ENCODE data around the gene ATP10B. TPM values are rescaled to one million over a fixed set of nuclear protein-coding genes. Genes with fewer than 3 reads are reported as not detected.
A peak's percentile ranks its signal among the peaks of the same experiment; 100 is the strongest.

The ATP10B gene
- polyA plus RNA-seq, 3 donors, result not detected

DNA sequence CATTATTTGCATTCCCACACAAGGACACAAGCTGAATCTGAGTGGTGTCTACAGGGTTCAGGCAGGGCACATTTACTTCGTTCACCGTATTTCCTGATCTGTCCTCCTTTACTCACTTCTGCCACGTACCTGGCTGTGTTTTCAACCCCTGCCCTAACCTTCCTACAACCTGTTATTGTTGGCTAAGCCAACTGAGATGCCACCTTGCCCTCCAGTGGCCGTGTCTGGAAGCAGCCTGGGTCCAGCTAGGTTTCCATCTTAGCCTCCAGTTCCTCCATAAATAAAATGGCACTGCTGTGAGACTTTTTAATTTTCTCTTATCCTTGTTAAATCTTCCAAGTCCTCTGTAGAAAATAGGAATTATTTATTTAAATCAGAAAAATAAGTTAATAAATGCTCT, 64.8 kb downstream of the ATP10B start:
- Histone ChIP-seq H3K4me1 (ENCODE audit: control insufficient read depth in 1 of 2, insufficient read depth in 2 of 2, low read length in 2 of 2) (no peaks in the 10 kb centered on the region), H3K9me3 (replicated peaks in 1 of 2; ENCODE audit: control insufficient read depth in 1 of 2, insufficient read depth in 1 of 2, low read length in 2 of 2) (no peaks in the 10 kb centered on the region), H3K79me2 (ENCODE audit: insufficient read depth, low read length) (no peaks in the 10 kb centered on the region), H3K27me3 (ENCODE audit: control insufficient read depth in 2 of 2, insufficient read depth in 2 of 2, low read length in 2 of 2) (no peaks in the 10 kb centered on the region), H3K4me2 (replicated peaks; ENCODE audit: extremely low read depth, low read length, poor library complexity, severe bottlenecking) (no peak overlapping the region), H2AFZ (ENCODE audit: insufficient read depth, low read depth, low read length, poor library complexity, severe bottlenecking) (no peak overlapping the region), H3K9ac (ENCODE audit: insufficient read depth, low read length, poor library complexity, severe bottlenecking) (no peak overlapping the region), H3K36me3 (replicated peaks in 1 of 2; ENCODE audit: control insufficient read depth in 1 of 2, insufficient read depth in 2 of 2, low read length in 2 of 2) (no peaks in the 10 kb centered on the region), H3K4me3 (replicated peaks in 1 of 3; ENCODE audit: low read depth in 2 of 3, low read length in 3 of 3) (no peak overlapping the region), H3K27ac (ENCODE audit: low read depth in 1 of 2, low read length in 2 of 2) (no peak overlapping the region), H4K20me1 (ENCODE audit: insufficient read depth, low read length) (no peaks in the 10 kb centered on the region)
- 73% methylated on average over 3 of the region's 4 CpGs for WGBS (ENCODE audit: insufficient coverage)
- intact Hi-C loops (cut with micrococcal nuclease), result no loop called here
- Mint-ChIP-seq H3K27me3 (ENCODE audit: low read depth in 3 of 3) (peaks cover 0 to 2% (median 0%) of the 10 kb centered on the region in 3 donors), H3K27ac (no peak overlapping the region), H3K9me3 (peaks cover 0 to 6% (median 0%) of the 10 kb centered on the region in 7 donors), H3K4me1 (no peaks in the 10 kb centered on the region), H3K4me3 (no peak overlapping the region), H3K36me3 (no peaks in the 10 kb centered on the region)
- TF ChIP-seq, protein P1, sequence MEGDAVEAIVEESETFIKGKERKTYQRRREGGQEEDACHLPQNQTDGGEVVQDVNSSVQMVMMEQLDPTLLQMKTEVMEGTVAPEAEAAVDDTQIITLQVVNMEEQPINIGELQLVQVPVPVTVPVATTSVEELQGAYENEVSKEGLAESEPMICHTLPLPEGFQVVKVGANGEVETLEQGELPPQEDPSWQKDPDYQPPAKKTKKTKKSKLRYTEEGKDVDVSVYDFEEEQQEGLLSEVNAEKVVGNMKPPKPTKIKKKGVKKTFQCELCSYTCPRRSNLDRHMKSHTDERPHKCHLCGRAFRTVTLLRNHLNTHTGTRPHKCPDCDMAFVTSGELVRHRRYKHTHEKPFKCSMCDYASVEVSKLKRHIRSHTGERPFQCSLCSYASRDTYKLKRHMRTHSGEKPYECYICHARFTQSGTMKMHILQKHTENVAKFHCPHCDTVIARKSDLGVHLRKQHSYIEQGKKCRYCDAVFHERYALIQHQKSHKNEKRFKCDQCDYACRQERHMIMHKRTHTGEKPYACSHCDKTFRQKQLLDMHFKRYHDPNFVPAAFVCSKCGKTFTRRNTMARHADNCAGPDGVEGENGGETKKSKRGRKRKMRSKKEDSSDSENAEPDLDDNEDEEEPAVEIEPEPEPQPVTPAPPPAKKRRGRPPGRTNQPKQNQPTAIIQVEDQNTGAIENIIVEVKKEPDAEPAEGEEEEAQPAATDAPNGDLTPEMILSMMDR (IDR thresholded peaks at IDR 0.05), result peak; percentile 40
- peak in 1 of 3 donors; percentile 8 for DNase-seq

DNA sequence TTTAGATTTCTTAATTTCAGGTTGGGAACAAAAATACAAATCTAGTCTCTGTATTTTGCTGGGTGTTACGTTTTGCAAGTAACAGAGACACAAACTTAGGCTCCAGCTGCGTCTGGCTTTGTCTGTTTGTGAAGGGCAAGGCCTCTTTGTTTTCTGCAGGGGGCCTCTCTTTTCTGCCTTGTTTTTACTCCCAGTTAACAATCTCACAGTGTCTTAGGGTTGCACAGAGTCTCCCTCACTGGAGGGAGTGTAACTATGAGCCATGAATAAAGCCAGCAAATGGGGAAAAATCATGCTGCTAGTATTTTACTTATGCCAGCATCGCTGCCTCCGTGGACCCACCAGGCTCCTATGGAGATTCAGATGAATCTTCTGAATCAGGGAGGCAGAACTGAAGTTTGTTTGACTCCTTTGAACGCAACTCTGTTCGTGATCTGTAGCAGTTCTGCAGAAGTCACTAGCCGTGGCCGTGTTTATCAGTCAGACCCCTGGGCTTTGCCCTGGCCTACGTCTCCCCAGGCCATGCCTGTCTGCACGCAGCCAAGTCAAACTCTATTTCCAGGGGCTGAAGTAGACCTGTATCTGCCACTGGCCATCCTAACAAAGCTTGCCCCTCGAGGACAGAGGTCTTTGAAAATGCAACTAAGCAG, 77.2 kb downstream of the ATP10B start:
- H3K4me1 Mint-ChIP-seq, result peaks cover 2% of the 10 kb centered on the region
- no peak overlapping the region for H3K4me2 ChIP-seq (replicated peaks; ENCODE audit: extremely low read depth, low read length, poor library complexity, severe bottlenecking)
- no peak overlapping the region for H3K9ac ChIP-seq (ENCODE audit: insufficient read depth, low read length, poor library complexity, severe bottlenecking)
- TF ChIP-seq, protein P1 (IDR thresholded peaks at IDR 0.05), result no peak
- 77% methylated on average over 9 of the region's 11 CpGs for WGBS (ENCODE audit: insufficient coverage)
- H3K4me3 Mint-ChIP-seq, result no peak overlapping the region
- H3K79me2 ChIP-seq (ENCODE audit: insufficient read depth, low read length), result no peaks in the 10 kb centered on the region
- no peak overlapping the region for H3K27ac Mint-ChIP-seq
- no peak overlapping the region for H2AFZ ChIP-seq (ENCODE audit: insufficient read depth, low read depth, low read length, poor library complexity, severe bottlenecking)
- H3K9me3 ChIP-seq (replicated peaks in 1 of 2; ENCODE audit: control insufficient read depth in 1 of 2, insufficient read depth in 1 of 2, low read length in 2 of 2), result no peaks in the 10 kb centered on the region
- H3K36me3 ChIP-seq (replicated peaks in 1 of 2; ENCODE audit: control insufficient read depth in 1 of 2, insufficient read depth in 2 of 2, low read length in 2 of 2), result no peaks in the 10 kb centered on the region
- H4K20me1 ChIP-seq (ENCODE audit: insufficient read depth, low read length), result no peaks in the 10 kb centered on the region
- no peak overlapping the region for H3K27ac ChIP-seq (ENCODE audit: low read depth in 1 of 2, low read length in 2 of 2)
- H3K4me3 ChIP-seq (replicated peaks in 1 of 3; ENCODE audit: low read depth in 2 of 3, low read length in 3 of 3), result no peak overlapping the region
- no peak for DNase-seq
- H3K27me3 Mint-ChIP-seq (ENCODE audit: low read depth in 3 of 3), result peaks cover 1 to 7% (median 3%) of the 10 kb centered on the region in 3 donors
- peaks cover 0 to 2% (median 0%) of the 10 kb centered on the region in 7 donors for H3K9me3 Mint-ChIP-seq
- H3K27me3 ChIP-seq (ENCODE audit: control insufficient read depth in 2 of 2, insufficient read depth in 2 of 2, low read length in 2 of 2), result no peaks in the 10 kb centered on the region
- H3K4me1 ChIP-seq (ENCODE audit: control insufficient read depth in 1 of 2, insufficient read depth in 2 of 2, low read length in 2 of 2), result no peaks in the 10 kb centered on the region
- intact Hi-C loops (cut with micrococcal nuclease), result no loop called here
- H3K36me3 Mint-ChIP-seq, result no peaks in the 10 kb centered on the region

All from CD14-positive monocyte (primary cell).